Measurements from ENCODE around the gene NANP. TPM values are rescaled to one million over a fixed set of nuclear protein-coding genes. Genes with fewer than 3 reads are reported as not detected.

The NANP gene
- total and polyA plus RNA-seq, 2 donors (not counting 1 experiment from before 2014, with no cell fraction given) = 0.63 to 2.3 TPM

GRCh38 chr20:25608774-25609173, 15.0 kb downstream of the NANP start:
- H3K27me3 ChIP-seq (replicated peaks in 1 of 4; ENCODE audit: control extremely low read depth in 1 of 4, control insufficient read depth in 3 of 4, insufficient read depth in 4 of 4, low read length in 3 of 4) = no peaks in the 10 kb centered on the region
- no peaks in the 10 kb centered on the region for H3K9me3 ChIP-seq (ENCODE audit: control extremely low read depth in 1 of 3, control insufficient read depth in 2 of 3, insufficient read depth in 1 of 3, low read length in 2 of 3)
- intact Hi-C loops (cut with micrococcal nuclease) = no loop called here
- no peaks in the 10 kb centered on the region for H3K4me1 ChIP-seq (ENCODE audit: control insufficient read depth in 2 of 2, insufficient read depth in 2 of 2, low read length in 2 of 2)
- DNase-seq (no peak), ATAC-seq (ENCODE audit: low read depth) (no peak)
- H4K20me1 ChIP-seq (ENCODE audit: control insufficient read depth, insufficient read depth, low read length, poor library complexity, severe bottlenecking) = no peaks in the 10 kb centered on the region
- H3K79me2 ChIP-seq (ENCODE audit: control insufficient read depth, insufficient read depth, low read length) = no peaks in the 10 kb centered on the region
- Mint-ChIP-seq H3K9me3 (ENCODE audit: insufficient read depth) (no peaks in the 10 kb centered on the region), H3K4me1 (peaks cover 2% of the 10 kb centered on the region), H3K4me3 (no peak overlapping the region), H3K27me3 (no peaks in the 10 kb centered on the region), H3K27ac (no peak overlapping the region)
- H3K27ac ChIP-seq (ENCODE audit: low read length in 2 of 2) = no peak overlapping the region
- WGBS (ENCODE audit: insufficient coverage) = 40% methylated on average over 2 of the region's 3 CpGs
- peaks cover 0 to 2% of the 10 kb centered on the region in 2 experiments for H3K36me3 ChIP-seq (replicated peaks in 1 of 2; ENCODE audit: control extremely low read depth in 1 of 2, control insufficient read depth in 1 of 2, extremely low read depth in 1 of 2, insufficient read depth in 2 of 2, low read length in 1 of 2)
- CTCF ChIA-PET = no interaction called here
- H3K4me2 ChIP-seq (replicated peaks; ENCODE audit: low read depth, low read length, poor library complexity, severe bottlenecking) = no peak overlapping the region
- POLR2A ChIA-PET = no interaction called here
- no peak overlapping the region for H2AFZ ChIP-seq (ENCODE audit: insufficient read depth, low read depth, low read length, poor library complexity, severe bottlenecking)
- no peak overlapping the region for H3K4me3 ChIP-seq (ENCODE audit: control extremely low read depth in 1 of 5, extremely low read depth in 1 of 5, insufficient read depth in 1 of 5, low read depth in 2 of 5, low read length in 4 of 5)
- TF ChIP-seq EZH2 (IDR thresholded peaks at IDR 0.05; ENCODE audit: borderline replicate concordance, insufficient read depth, low read depth, low read length, poor library complexity, severe bottlenecking) = no peak
- TF ChIP-seq, protein P1, sequence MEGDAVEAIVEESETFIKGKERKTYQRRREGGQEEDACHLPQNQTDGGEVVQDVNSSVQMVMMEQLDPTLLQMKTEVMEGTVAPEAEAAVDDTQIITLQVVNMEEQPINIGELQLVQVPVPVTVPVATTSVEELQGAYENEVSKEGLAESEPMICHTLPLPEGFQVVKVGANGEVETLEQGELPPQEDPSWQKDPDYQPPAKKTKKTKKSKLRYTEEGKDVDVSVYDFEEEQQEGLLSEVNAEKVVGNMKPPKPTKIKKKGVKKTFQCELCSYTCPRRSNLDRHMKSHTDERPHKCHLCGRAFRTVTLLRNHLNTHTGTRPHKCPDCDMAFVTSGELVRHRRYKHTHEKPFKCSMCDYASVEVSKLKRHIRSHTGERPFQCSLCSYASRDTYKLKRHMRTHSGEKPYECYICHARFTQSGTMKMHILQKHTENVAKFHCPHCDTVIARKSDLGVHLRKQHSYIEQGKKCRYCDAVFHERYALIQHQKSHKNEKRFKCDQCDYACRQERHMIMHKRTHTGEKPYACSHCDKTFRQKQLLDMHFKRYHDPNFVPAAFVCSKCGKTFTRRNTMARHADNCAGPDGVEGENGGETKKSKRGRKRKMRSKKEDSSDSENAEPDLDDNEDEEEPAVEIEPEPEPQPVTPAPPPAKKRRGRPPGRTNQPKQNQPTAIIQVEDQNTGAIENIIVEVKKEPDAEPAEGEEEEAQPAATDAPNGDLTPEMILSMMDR (IDR thresholded peaks at IDR 0.05) = no peak
- H3K9ac ChIP-seq (ENCODE audit: low read length) = no peak overlapping the region

DNA sequence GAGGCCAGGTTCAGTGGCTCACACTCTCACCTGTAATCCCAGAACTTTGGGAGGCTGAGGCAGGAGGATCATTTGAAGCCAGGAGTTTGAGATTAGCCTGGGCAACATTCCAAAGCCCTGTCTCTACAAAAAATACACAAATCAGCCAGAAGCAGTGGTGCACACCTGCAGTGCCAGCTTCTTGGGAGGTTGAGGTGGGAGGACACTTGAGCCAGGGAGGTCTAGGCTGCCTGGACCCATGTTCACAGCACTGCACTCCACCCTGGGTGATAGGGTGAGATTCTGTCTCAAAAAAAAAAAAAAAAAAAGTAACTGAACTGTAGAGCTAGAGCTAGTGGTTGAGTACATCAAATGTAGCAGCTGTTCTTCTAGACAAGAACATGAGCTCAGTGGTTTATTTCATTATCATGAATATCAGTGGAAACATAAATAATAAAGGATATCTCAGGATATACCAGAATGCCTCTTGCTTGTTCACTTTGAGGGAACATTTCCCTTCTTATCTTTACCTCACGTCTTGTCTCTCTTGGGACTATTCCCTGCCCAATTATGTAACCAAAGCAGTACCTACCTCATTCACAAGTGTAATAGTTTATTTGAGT, 17.6 kb downstream of the NANP start:
- ATAC-seq (ENCODE audit: low read depth) (no peak), DNase-seq (no peak)
- H3K4me1 ChIP-seq (ENCODE audit: control insufficient read depth in 2 of 2, insufficient read depth in 2 of 2, low read length in 2 of 2) = no peaks in the 10 kb centered on the region
- intact Hi-C loops (cut with micrococcal nuclease) = no loop called here
- H3K9me3 ChIP-seq (ENCODE audit: control extremely low read depth in 1 of 3, control insufficient read depth in 2 of 3, insufficient read depth in 1 of 3, low read length in 2 of 3) = no peaks in the 10 kb centered on the region
- H3K9ac ChIP-seq (ENCODE audit: low read length) = no peak overlapping the region
- Mint-ChIP-seq H3K9me3 (ENCODE audit: insufficient read depth) (no peaks in the 10 kb centered on the region), H3K4me1 (peaks cover 2% of the 10 kb centered on the region), H3K27me3 (no peaks in the 10 kb centered on the region), H3K4me3 (no peak overlapping the region), H3K27ac (no peak overlapping the region)
- WGBS (ENCODE audit: insufficient coverage) = no CpG with 5 or more reads among the region's 1 CpG
- H3K4me2 ChIP-seq (replicated peaks; ENCODE audit: low read depth, low read length, poor library complexity, severe bottlenecking) = no peak overlapping the region
- H3K27ac ChIP-seq (ENCODE audit: low read length in 2 of 2) = no peak overlapping the region
- no peaks in the 10 kb centered on the region for H3K27me3 ChIP-seq (replicated peaks in 1 of 4; ENCODE audit: control extremely low read depth in 1 of 4, control insufficient read depth in 3 of 4, insufficient read depth in 4 of 4, low read length in 3 of 4)
- ChIA-PET CTCF (no interaction called here), POLR2A (no interaction called here)
- H3K36me3 ChIP-seq (replicated peaks in 1 of 2; ENCODE audit: control extremely low read depth in 1 of 2, control insufficient read depth in 1 of 2, extremely low read depth in 1 of 2, insufficient read depth in 2 of 2, low read length in 1 of 2) = no peaks in the 10 kb centered on the region
- H2AFZ ChIP-seq (ENCODE audit: insufficient read depth, low read depth, low read length, poor library complexity, severe bottlenecking) = no peak overlapping the region
- H3K4me3 ChIP-seq (ENCODE audit: control extremely low read depth in 1 of 5, extremely low read depth in 1 of 5, insufficient read depth in 1 of 5, low read depth in 2 of 5, low read length in 4 of 5) = no peak overlapping the region
- no peaks in the 10 kb centered on the region for H4K20me1 ChIP-seq (ENCODE audit: control insufficient read depth, insufficient read depth, low read length, poor library complexity, severe bottlenecking)
- no peaks in the 10 kb centered on the region for H3K79me2 ChIP-seq (ENCODE audit: control insufficient read depth, insufficient read depth, low read length)
- TF ChIP-seq, protein P1 (IDR thresholded peaks at IDR 0.05) = no peak
- TF ChIP-seq EZH2 (IDR thresholded peaks at IDR 0.05; ENCODE audit: borderline replicate concordance, insufficient read depth, low read depth, low read length, poor library complexity, severe bottlenecking) = no peak
